ENCODE measurements around the gene MTR.

- TF ChIP-seq CTCF (IDR thresholded peaks at IDR 0.05; ENCODE audit: low read depth, low read length), result no peak
- TF ChIP-seq EZH2phosphoT487 (IDR thresholded peaks at IDR 0.05; ENCODE audit: low read depth), result no peak
Observed at GRCh38 chr1:236861560-236862218, 66.6 kb downstream of the MTR start.
